ENCODE measurements around the gene TTC23.

DNA sequence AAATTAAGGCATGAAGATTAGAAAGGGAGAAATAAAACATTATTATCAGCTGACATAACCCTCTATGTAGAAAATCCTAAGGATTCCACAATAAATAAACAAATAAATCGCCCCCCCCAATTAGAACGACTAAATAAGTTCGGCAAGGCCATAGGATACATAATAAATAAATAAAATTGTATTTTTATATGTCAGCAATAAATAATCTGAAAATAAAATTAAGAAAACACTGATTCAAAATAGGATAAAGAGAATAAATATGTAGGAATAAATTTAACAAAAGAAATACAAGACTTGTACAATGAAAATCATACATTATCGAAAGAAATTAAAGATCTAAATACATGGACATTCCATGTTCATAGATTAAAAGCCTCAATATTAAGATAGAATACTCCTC lies 5.1 kb downstream of the TTC23 start:
- TF ChIP-seq, protein P1, sequence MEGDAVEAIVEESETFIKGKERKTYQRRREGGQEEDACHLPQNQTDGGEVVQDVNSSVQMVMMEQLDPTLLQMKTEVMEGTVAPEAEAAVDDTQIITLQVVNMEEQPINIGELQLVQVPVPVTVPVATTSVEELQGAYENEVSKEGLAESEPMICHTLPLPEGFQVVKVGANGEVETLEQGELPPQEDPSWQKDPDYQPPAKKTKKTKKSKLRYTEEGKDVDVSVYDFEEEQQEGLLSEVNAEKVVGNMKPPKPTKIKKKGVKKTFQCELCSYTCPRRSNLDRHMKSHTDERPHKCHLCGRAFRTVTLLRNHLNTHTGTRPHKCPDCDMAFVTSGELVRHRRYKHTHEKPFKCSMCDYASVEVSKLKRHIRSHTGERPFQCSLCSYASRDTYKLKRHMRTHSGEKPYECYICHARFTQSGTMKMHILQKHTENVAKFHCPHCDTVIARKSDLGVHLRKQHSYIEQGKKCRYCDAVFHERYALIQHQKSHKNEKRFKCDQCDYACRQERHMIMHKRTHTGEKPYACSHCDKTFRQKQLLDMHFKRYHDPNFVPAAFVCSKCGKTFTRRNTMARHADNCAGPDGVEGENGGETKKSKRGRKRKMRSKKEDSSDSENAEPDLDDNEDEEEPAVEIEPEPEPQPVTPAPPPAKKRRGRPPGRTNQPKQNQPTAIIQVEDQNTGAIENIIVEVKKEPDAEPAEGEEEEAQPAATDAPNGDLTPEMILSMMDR (optimal IDR thresholded peaks at IDR 0.05 in 1 of 3, IDR thresholded peaks at IDR 0.05 in 1 of 3, conservative IDR thresholded peaks at IDR 0.05 in 1 of 3; ENCODE audit: extremely low read depth in 1 of 3, insufficient read depth in 2 of 3, low read length in 3 of 3): no peak
- no peak for TF ChIP-seq EZH2 (IDR thresholded peaks at IDR 0.05; ENCODE audit: low read length)
